DOHH2 (cell line): ENCODE data around the gene BUD23.

Experiments
- EZH2phosphoT487 ChIP-seq: fragments of 200-600 bp; sonication (generic); IDR thresholded peaks from 2 replicates; pipeline ENCODE4 v1.6.1; 2017; ENCODE audit warnings: borderline replicate concordance, mild to moderate bottlenecking, antibody characterized with exemption, low read length, moderate library complexity, mixed read lengths
- TF ChIP-seq, protein P1 (sequence below): fragments of 200-600 bp; sonication (generic); IDR thresholded peaks from one replicate; pipeline ENCODE4 v1.5.1; 2014; ENCODE audit warnings: antibody characterized with exemption, mild to moderate bottlenecking, low read depth, low read length; ENCODE audit not compliant: poor library complexity, severe bottlenecking

GRCh38 chr7:73678862-73679261 lies 4.5 kb upstream of the BUD23 start:
- TF ChIP-seq, protein P1, sequence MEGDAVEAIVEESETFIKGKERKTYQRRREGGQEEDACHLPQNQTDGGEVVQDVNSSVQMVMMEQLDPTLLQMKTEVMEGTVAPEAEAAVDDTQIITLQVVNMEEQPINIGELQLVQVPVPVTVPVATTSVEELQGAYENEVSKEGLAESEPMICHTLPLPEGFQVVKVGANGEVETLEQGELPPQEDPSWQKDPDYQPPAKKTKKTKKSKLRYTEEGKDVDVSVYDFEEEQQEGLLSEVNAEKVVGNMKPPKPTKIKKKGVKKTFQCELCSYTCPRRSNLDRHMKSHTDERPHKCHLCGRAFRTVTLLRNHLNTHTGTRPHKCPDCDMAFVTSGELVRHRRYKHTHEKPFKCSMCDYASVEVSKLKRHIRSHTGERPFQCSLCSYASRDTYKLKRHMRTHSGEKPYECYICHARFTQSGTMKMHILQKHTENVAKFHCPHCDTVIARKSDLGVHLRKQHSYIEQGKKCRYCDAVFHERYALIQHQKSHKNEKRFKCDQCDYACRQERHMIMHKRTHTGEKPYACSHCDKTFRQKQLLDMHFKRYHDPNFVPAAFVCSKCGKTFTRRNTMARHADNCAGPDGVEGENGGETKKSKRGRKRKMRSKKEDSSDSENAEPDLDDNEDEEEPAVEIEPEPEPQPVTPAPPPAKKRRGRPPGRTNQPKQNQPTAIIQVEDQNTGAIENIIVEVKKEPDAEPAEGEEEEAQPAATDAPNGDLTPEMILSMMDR, result no peak
- no peak for TF ChIP-seq EZH2phosphoT487
